GM18502 (cell line): ENCODE data around the gene ITIH2.
"Not testable (repeated sequence)": the region's sequence is repeated elsewhere in the genome, so short reads cannot be mapped to it uniquely, and the experiment has no call there.

Experiments
- ATAC-seq: cut with Tn5 transposase; IDR thresholded peaks from one replicate; pipeline ENCODE4 v1.9.1; 2021; ENCODE audit warnings: mild to moderate bottlenecking; ENCODE audit not compliant: unreplicated experiment, poor library complexity

ITIH2 gene, protein sequence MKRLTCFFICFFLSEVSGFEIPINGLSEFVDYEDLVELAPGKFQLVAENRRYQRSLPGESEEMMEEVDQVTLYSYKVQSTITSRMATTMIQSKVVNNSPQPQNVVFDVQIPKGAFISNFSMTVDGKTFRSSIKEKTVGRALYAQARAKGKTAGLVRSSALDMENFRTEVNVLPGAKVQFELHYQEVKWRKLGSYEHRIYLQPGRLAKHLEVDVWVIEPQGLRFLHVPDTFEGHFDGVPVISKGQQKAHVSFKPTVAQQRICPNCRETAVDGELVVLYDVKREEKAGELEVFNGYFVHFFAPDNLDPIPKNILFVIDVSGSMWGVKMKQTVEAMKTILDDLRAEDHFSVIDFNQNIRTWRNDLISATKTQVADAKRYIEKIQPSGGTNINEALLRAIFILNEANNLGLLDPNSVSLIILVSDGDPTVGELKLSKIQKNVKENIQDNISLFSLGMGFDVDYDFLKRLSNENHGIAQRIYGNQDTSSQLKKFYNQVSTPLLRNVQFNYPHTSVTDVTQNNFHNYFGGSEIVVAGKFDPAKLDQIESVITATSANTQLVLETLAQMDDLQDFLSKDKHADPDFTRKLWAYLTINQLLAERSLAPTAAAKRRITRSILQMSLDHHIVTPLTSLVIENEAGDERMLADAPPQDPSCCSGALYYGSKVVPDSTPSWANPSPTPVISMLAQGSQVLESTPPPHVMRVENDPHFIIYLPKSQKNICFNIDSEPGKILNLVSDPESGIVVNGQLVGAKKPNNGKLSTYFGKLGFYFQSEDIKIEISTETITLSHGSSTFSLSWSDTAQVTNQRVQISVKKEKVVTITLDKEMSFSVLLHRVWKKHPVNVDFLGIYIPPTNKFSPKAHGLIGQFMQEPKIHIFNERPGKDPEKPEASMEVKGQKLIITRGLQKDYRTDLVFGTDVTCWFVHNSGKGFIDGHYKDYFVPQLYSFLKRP

DNA sequence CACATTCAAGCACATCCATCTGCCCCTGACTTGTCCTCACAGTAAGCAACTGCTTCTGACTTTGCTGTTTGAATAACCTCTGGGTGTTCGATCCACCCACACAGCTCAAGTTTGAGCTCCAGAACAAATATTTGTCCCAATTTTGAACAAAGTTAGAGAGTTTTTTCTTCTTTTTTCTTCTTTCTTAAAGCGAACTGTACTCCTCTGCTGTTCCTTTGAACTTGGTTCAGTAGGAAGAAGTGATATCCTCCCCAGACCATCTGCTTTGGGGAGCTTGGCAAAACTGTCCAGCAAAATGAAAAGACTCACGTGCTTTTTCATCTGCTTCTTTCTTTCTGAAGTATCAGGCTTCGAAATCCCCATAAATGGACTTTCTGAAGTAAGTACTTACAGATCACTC, at the start of gene ITIH2:
Gene ITIH2, plus strand, starts transcription at position 177 of the 400 bp plus-strand sequence. Its CDS starts 119 bp downstream, at position 296.
- no peak for ATAC-seq

GRCh38 chr10:7657079-7657478, 46.0 kb upstream of the ITIH2 start:
- ATAC-seq: not testable (repeated sequence)

DNA sequence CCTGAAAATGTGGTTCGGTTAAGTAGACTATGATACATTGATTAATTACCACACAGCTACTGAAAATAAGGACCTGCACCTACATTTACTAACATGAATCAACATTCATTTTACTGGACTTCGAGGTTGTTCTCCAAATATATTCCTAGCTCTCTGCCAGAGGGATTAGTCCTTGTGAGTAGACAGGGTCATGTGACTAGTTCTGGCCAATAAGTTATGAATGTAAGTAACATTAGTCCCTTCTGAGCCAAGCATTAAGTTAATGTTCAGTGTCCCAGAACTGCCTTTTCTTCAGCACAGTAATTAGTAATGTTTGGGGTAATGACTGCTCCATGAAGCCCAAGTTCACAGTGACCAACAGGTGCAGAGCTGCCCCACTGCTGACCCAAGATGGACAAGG, 45.6 kb upstream of the ITIH2 start:
- ATAC-seq: no peak

- no peak for ATAC-seq
Observed at GRCh38 chr10:7659560-7659959, 43.6 kb upstream of the ITIH2 start.

GRCh38 chr10:7662522-7662921, 40.6 kb upstream of the ITIH2 start:
- no peak for ATAC-seq

DNA sequence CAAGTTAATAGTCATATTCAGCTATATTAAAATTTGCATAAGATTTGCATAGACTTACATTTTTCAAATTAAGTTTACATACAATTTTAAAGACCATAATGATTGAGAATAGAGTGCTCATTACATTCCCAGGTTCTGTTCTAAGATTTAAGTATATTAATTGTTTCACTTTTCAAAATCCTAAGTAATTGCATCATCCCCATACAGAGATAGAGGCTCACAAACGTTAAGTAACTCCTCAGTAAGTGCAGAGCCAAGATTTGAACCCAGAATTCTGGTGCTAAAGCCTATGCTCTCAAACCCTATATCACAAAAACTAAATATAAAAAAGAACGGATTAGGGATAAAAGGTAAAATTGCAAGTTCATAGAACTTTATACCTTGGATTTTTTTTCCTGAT, 38.4 kb upstream of the ITIH2 start:
- no peak for ATAC-seq

GRCh38 chr10:7665767-7666166, 37.3 kb upstream of the ITIH2 start:
- no peak for ATAC-seq

GRCh38 chr10:7666253-7667023, 36.7 kb upstream of the ITIH2 start, which contains the start of gene ITIH5:
Gene ITIH5 (minus strand): TSS chr10:7666966. CDS start chr10:7666892, 74 bp downstream.
- ATAC-seq: no peak

DNA sequence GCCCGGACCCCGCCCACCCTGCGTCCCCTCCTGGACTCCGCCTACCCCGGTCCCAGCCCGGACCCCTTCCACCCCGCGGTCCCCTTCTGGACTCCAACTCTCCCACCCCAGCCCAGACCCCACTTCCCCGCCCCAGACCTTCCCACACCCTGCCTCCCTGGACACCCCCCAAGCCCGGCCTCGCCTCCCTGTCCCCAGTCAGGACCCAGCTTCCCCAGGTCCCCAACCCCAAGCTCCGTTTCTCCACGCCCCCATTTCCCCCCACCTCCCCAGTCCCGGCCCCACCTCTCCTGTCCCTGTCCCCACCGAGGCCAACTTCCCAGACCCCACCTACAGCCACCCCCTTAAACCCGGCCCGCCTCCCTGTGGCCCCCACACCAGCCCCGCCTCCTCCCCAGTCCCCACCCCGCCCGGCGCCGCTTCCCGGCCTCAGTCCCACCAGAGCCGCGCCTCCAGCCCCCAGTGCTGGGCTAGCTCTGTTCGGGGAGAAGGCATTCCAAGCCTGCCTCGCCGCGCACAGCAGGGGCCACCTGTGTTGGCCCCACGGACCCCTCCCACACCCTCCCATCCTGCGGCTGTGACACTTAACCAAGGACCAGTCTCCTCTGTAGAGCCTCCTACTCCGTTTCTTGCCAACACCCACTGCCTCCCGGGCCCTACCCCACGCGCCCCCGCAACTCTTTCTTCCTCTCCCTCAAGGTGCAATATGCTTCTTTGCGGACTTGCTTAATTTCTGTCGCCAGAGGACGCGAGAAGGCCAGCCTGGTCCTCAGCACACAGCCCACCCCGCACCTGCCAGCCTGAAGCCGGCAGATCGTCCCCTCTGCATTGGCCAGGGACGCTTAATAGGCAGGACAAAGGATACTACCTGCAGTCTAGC, 35.6 kb upstream of the ITIH2 start:
- no peak for ATAC-seq

- ATAC-seq: no peak
Observed at GRCh38 chr10:7670157-7670556, 33.0 kb upstream of the ITIH2 start.

GRCh38 chr10:7672341-7673134, 30.6 kb upstream of the ITIH2 start:
- no peak for ATAC-seq

- ATAC-seq: no peak
Observed at GRCh38 chr10:7679256-7679655, 23.9 kb upstream of the ITIH2 start.

DNA sequence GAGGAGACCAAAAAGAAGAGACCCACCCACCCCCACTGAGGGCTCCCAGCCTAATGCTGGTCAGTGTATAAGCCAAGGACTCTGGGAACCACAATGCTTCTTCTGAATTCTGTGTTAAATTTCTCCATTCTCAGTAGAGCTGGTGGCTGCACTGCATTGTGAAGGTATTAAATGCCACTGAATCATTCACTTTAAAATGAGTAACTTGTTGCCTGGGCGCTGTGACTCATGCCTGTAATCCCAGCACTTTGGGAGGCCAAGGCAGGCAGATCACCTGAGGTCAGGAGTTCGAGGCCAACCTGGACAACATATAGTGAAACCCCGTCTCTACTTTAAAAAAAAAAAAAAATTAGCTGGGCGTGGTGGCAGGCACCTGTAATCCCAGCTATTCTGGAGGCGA, 23.0 kb upstream of the ITIH2 start:
- not testable (repeated sequence) for ATAC-seq

- ATAC-seq: no peak
Observed at GRCh38 chr10:7686351-7687171, 16.6 kb upstream of the ITIH2 start.

DNA sequence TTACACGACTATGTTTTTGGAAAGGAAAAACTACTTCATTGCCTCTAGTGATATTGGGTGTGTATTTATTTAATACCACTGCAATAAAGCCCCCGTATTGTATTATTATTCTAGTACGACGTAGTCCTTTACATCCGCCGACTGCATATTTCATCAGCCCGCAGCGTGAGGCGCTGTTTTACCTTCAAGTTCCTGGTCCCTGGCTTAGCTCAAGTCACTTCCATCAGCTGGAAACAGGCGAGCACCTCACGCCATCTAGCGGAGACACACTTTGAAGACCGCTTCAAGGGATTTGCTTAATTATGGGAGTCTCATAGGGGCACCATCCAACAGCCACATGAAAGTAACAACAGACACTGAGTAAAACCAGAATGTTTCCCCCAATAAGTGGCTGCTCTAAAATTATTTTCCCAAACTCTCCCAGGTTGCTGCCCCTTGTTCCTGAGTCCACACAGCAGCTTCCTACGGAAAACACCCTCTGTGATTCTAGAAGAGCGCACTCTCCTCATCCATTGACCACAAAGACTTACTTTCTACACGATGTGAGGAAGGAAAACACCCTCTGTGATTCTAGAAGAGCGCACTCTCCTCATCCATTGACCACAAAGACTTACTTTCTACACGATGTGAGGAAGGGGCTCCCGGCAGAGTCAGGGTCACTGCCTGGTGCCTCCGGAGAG, 15.7 kb upstream of the ITIH2 start:
- peak; percentile 99 for ATAC-seq

- ATAC-seq: no peak
Observed at GRCh38 chr10:7689591-7689990, 13.5 kb upstream of the ITIH2 start.

DNA sequence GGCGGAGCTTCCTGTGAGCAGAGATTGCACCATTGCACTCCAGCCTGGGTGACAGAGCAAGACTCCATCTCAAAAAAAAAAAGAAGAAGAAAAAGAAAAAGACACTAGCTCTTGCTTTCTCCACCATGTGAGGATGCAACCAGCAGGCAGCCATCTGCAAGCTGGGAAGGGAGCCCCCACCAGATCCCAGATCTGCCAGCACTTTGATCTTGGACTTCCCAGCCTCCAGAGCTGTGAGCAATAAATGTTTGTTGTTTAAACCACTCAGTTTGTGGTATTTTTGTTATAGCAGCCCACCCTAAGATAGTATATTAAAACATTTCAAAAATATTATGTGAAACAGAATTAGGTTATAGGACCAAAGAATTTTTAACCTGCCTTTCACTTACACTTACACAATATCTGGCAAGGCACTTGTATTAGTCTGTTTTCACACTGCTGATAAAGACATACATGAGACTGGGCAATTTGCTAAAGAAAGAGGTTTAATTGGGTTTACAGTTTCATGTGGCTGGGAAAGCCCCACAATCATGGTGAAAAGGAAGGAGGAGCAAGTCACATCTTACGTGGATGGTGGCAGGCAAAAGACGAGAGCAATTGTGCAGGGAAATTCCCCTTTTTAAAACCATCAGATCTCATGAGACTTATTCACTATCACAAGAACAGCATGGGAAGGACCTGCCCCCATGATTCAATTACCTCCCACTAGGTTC, 12.1 kb upstream of the ITIH2 start:
- not testable (repeated sequence) for ATAC-seq
